Epidermal melanocyte (primary cell): Measurements from ENCODE around the gene CRABP1.

Source experiments
- DNase-seq: peaks from one replicate; pipeline ENCODE4 v3.0.0; 2011; ENCODE audit warnings: low spot score; ENCODE audit not compliant: insufficient read length

CRABP1 gene

DNA sequence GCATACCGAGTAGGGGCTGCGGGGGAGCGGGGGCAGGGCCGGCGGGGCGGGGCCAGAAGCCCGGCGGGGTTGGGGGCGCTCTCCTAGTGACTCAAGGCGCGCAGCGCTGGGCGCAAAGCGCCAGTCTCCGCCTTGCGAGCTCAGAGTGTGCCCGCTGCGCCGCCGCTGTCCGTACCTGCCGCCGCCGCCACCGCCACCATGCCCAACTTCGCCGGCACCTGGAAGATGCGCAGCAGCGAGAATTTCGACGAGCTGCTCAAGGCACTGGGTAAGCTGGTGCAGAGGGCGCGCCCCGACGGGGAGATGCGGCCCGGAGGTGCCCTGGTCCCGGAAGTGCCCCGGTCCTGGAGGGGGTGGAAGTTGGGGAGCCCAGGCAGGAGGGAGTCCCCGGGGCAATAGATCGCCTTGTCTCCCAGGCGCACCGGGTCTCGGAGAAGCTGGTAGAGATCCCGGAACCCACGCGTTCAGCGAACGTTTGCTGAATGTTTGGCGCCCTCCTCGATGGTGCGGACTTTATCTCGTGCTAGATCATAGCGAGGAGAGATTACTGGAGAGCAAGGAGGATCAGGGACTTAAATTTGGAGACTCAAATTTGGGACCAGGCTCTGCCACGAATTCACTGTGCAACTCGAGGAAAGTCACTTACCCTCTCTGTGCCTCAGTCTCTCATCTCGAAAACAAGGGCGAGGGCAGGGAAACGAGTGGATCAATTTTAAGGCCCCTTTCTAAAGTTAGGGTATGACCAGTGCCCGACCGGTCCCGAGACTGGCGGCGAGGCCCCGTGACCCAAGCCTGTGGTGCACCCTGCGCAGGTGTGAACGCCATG lies at the start of gene CRABP1:
Gene CRABP1, plus strand, starts transcription at position 123 of the 826 bp plus-strand sequence. Its CDS starts 76 bp downstream, at position 199.
- no peak for DNase-seq

- DNase-seq, result no peak
Observed at GRCh38 chr15:78291052-78291451, 49.1 kb upstream of the CRABP1 start.

- DNase-seq, result no peak
Observed at GRCh38 chr15:78291698-78292097, 48.5 kb upstream of the CRABP1 start.

DNA sequence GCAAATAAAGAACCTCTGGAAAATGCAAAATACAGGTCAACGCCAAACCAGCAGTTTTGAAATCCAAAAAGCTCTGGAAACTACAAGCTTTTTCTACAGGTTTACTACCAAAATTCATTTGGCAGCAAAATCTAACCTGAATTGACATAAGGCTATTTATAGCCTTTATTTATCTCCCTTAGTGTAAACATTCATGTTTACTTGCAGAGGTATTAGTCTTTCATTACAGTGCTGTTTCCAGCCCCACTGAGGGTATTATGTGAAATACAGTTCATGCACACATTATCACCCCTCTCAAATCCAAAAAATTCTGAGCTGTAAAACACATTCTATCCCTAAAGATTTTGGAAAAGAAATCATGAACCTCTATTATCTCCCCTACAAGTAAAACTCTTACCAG lies 47.9 kb upstream of the CRABP1 start:
- no peak for DNase-seq

DNA sequence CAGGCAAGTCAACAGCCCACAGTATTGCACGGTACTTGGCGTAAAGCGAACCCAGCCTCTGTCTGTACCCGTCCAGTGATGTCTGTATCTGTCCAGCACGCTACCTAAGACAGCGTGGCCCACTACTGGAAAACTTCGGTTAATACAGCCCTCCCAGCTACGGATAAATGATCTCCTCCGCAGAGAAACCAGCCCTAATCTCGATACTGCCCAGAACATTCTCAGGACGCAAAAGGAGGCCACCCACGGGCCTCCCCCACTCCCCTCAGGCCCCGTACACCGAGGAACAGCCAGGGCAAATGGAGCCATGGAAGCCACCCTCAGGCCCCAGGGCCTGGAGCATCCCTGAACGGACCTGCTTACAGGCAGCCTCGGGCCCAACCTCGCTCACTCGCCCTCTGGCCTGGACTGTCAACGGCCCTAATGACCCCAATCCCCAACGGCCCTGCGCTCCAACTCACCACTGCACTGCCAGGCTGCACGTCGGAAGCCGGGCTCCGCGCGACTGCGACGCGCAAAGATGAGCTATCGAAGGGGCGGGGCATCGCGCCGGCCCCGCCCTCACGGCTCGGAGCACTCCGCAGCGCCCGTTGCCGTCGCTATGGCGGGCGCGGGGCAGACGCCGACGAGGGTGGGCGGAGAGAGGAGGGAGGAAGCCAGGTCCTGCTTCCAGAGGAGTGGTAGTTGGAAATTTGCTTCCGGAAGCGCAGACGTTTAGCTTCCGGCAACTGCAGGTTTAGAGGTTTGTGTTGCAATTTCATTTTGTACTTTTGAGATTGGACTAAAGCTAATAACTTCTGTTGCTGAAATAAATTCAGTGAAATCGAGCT lies 40.8 kb upstream of the CRABP1 start, which contains the start of gene SKIC8:
Gene SKIC8, minus strand, starts transcription at position 509 of the 830 bp plus-strand sequence. CDS start 3,923 bp downstream, outside the sequence.
- peak; percentile 89 for DNase-seq

DNA sequence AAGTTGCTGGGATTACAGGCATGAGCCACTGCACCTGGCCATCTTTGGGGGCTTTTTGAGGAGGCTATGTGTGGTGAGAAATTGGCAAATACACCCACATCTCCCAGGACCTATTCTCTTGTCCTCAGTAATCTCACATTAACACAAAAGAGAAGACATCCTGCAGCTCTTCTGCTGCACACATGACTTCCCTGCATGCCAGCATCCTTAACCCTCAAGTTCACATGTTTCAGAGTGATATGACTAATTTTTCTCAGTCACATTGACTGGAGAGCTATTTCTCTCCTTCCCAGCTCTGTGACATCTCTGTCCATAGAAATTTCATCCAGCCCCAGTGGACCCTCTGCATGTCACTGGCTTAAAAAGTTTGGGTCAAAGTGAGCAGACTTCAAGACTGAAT lies 38.8 kb upstream of the CRABP1 start:
- no peak for DNase-seq

GRCh38 chr15:78301828-78302227 lies 38.3 kb upstream of the CRABP1 start:
- DNase-seq, result no peak

DNA sequence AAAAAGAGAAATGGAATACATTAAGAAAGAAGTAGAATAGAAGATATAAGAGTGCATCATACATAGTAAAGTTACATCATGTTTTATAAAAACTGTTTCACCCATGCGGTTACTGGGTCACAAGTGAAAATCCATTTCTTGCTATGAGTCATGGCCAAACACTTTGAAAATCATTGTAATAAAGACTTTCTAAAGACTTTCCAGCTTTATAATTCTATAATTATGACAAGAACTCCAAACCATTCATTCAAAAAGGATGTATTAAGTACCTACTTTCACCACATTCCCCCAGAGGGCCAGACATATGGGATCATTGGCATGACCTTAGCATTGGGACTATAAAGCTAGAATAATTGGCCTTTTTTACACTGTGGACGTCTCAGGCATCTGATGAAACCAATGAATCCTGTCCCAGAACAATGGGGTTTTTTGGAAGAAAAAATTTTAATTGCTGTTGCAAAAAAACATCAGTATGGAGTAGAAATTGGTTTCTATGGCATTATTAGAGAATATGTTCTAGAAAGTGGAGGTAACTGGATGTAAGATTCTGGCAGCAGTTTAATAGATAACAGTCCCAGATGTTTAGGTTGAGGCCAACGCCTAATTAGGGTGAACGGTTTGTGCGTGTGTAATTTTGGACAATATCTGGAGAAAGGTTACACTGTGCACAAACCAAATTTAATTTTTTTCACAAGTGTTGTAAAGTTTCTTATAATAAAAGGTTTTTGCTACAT lies 37.4 kb upstream of the CRABP1 start:
- DNase-seq, result peak; percentile 43

DNA sequence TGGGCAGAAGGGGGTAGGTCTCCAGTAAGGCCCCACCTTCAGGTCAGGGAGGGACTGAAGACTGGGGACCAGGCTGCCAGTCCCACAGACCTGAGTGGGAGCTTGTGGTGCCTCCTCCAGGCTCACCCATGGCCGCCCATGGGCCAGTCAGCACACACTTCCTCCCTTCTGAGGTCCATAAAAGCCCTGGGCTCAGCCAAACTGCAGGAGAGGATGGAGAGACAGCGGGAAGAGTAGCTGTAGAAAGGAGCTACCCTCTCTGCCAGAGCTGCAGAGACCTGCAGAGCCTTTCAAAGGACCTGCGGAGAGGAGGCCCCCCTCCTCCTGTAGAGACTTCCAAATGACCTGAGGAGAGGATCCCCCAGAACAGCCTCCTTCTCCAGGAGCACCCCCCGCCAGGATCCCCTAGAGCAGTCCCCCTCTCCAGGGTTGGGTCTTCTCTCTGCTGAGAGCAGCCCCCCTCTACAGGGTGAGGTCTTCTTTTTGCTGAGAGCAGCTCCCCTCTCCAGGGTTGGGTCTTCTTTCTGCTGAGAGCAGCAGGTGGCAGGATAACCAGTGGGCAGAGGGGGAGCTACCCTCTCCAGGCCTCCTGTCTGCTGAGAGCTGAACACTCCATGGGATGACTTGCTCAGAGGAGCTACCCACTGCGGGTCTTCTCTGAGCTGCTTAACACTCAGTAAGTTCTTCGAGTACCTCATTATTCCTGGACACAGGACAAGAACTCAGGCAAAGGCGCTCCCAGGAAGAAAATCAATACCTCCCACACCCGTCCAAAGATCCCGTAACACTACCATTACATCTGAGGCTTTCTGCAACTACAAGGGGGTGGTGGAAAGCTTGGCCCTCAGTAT lies 35.7 kb upstream of the CRABP1 start:
- DNase-seq, result no peak

GRCh38 chr15:78306176-78306774 lies 33.9 kb upstream of the CRABP1 start:
- DNase-seq, result no peak

DNA sequence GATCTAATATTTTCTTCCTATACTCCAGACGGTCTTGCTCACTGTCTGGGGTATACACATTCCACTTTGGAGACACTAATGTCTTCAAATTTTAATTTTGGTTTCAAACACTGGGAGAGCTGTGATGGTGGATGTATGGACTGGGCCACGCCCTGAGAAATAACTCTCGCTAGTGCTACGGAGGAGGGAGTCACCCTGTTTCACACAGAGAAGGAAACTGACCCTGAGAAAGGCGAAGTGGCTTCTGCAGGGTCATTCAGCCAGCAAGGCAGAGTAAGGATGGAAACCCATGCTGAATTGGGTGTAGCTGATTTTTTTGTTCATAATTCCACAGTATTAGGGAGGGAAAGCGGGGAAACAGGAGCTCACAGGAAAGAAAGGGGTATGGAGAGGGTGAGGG lies 32.2 kb upstream of the CRABP1 start:
- DNase-seq, result no peak

DNA sequence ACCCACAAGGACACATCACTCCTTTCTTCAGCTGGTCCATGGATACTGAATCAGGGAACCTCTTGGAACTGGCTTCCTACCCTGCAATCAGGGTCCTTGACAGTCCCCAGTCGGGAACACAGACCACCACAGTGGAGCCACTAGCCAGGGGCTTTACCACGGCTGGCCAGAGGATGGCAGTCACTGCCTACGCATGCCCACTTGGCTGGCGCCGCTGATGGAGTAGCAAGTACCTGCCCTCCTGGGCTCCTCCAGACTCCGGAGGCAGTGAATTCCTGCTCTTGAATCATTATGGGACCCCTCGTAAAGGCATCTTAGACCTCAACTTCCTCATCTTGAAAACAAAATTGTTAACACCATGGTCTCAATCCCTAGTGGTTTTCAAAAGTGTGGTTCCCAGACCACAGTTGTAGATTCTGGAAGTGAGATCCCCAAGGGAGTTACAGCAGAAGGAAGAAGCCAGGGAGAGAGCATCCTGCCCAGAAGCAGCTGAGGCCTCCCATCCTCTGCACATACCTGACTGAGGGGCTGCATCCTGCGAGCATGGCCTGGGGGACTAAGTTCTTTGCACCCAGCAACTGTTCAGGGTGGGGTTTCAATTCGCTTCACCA lies 31.6 kb upstream of the CRABP1 start:
- DNase-seq, result no peak

GRCh38 chr15:78311292-78311691 lies 28.9 kb upstream of the CRABP1 start:
- no peak for DNase-seq

- no peak for DNase-seq
Observed at GRCh38 chr15:78312536-78312935, 27.6 kb upstream of the CRABP1 start.

DNA sequence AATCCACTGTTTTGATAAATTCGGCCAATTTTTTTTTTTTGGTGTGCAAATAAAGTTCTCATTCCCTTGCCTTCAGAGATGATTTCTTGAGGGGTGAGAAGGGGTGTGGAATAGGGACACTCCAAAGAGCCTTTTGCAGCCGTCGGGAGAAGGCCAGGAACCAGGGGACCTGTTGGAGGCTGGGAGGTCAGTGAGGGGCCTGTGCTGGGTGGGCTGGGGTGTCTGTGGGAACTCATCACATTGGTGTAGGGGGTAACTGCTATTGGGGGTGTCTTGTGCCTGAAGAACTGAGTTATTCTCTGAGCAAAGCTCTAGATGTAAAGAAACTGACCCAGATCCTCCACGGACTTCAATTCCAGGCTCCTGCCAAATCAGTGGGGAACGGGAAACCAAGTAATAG lies 27.2 kb upstream of the CRABP1 start:
- DNase-seq, result no peak

GRCh38 chr15:78313383-78313782 lies 26.8 kb upstream of the CRABP1 start:
- no peak for DNase-seq

- no peak for DNase-seq
Observed at GRCh38 chr15:78314181-78314581, 26.0 kb upstream of the CRABP1 start.

DNA sequence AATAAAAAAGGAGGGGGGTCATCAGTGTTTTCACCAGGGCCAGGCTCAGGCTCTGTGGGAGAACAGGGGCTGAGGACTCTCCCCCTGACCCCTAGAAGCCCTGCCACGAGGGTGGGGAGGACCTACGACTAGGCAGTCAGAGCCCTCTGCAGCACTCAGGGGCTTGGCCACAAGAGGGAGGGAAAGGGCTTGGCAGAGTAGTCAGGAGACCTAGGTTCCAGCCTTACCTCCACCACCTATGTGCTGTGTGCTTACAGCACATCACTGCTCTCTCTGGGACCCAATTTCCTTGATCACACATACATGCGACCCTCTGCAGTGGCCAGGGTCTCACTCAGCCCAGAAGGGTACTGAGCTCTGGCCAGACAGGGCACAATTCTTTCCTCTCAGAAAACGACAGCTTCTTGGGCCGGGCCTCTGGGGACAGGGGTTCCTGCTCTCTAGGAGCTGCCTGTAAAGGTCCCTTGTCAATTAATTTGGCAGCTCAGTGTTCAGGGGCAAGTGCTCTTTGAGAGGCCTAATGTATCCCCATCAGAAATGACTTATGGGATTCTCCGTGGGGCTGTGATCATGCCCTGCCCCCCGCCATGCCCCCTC lies 24.4 kb upstream of the CRABP1 start:
- DNase-seq, result no peak

GRCh38 chr15:78316283-78317083 lies 23.7 kb upstream of the CRABP1 start:
- no peak for DNase-seq
